Activated naive CD8-positive, alpha-beta T cell treated with anti-CD3 and anti-CD28 coated beads, Interleukin-2, amount 10 ng/mL, durations not matched to agents 7 days and 5 days (primary cell): Measurements from ENCODE around the gene TMIGD2. TPM values are rescaled to one million over a fixed set of nuclear protein-coding genes. Genes with fewer than 3 reads are reported as not detected.
A peak's percentile ranks its signal among the peaks of the same experiment; 100 is the strongest.
"Not testable (repeated sequence)": the region's sequence is repeated elsewhere in the genome, so short reads cannot be mapped to it uniquely, and the experiment has no call there.

Experiments
- ATAC-seq: fragments of 150-1000 bp; cut with Tn5 transposase; one replicate; pipeline ENCODE4 v1.10.0; 2021; ENCODE audit warnings: low read depth, moderate library complexity
- POLR2A ChIA-PET: fragments of 350-600 bp; sonication (Branson Sonifier 250); formaldehyde crosslinking; loops from one replicate; lab custom pipeline; 2021; ENCODE audit warnings: antibody characterized with exemption; lab: Charles Lee
- DNase-seq: peaks from one replicate; pipeline ENCODE4 v3.0.0; 2021
- H3K27ac Mint-ChIP-seq: one replicate; pipeline ENCODE4 v1.8.0; 2022; ENCODE audit warnings: mild to moderate bottlenecking, mixed read lengths
- H3K27me3 Mint-ChIP-seq: one replicate; pipeline ENCODE4 v1.8.0; 2022; ENCODE audit warnings: mild to moderate bottlenecking, moderate library complexity, mixed read lengths
- H3K36me3 Mint-ChIP-seq: one replicate; pipeline ENCODE4 v1.8.0; 2021; ENCODE audit warnings: mild to moderate bottlenecking, mixed read lengths
- H3K4me1 Mint-ChIP-seq: one replicate; pipeline ENCODE4 v1.8.0; 2021; ENCODE audit warnings: mixed read lengths
- H3K4me3 Mint-ChIP-seq: one replicate; pipeline ENCODE4 v1.8.0; 2022; ENCODE audit warnings: mild to moderate bottlenecking, moderate library complexity, mixed read lengths
- H3K9me3 Mint-ChIP-seq: one replicate; pipeline ENCODE4 v1.8.0; 2021; ENCODE audit warnings: mixed read lengths
- total RNA-seq, 2 experiments: library from RNA; stranded (reverse); gene quantifications; one replicate each; pipeline ENCODE4 v1.2.3, GENCODE V29; 2021

The TMIGD2 gene
- total RNA-seq, 2 experiments from 2014 or later = 49.3 to 50.5 TPM

DNA sequence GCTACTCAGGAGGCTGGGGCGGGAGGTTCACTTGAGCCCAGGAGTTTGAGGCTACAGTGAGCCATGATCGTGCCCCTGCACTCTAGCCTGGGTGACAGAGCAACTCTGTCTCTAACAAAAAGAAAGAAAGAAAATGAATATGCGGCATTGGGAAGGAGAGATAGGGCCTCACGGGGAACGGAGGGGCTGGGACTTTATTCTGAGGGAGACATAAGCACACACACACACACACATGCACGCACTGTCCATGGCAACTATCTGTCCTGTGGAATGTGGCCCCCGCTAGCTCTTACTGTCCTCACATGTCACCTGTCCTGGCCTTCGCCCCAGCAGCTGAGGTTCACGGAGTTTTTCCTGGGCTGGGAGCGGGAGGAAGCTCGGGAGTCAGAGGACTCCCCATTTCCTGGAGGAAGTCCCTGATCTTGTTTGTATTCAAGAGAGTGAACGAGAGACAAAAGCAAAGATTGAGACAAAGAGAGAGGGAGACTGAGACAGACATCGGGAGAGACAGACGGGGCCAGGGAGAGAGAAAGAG is 35.8 kb upstream of the TMIGD2 start:
- H3K27me3 Mint-ChIP-seq = no peaks in the 10 kb centered on the region
- peaks cover 11% of the 10 kb centered on the region for H3K9me3 Mint-ChIP-seq
- DNase-seq = no peak
- H3K27ac Mint-ChIP-seq = peak overlapping the region; percentile 97
- H3K4me1 Mint-ChIP-seq = peaks cover 22% of the 10 kb centered on the region
- peak overlapping the region; percentile 95 for H3K4me3 Mint-ChIP-seq
- POLR2A ChIA-PET = interaction anchor here (0.8 to 1.8 kb wide), 2 partner anchors 10 to 33 kb away, joined by 3 to 4 read pairs; partner anchors contain the start of gene FSD1
- H3K36me3 Mint-ChIP-seq = peaks cover 18% of the 10 kb centered on the region
- no peak for ATAC-seq

DNA sequence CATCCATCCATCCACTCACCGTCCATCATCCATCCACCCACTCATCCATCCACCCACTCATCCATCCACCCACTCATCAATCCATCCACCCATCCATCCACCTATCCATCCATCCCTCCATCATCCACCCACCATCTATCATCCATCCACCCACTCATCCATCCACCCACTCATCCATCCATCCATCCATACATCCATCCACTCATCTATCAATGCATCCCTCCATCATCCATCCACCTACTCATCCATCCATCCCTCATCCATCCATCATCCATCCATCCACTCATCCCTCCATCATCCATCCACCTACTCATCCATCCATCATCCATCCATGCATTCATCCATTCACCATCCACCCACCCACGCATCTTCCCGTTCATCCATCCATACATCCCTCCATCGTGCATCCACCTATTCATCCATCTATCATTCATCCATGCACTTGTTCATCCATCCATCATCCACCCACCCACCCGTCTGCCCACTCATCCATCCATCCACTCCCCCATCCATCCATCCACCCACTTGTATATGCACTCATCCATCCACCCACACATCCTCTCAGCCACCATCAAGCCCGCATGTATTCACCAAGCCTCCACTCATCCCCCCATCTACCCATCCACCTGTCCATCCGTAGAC is 32.9 kb upstream of the TMIGD2 start:
- peaks cover 19% of the 10 kb centered on the region for H3K4me1 Mint-ChIP-seq
- no peak for ATAC-seq
- H3K27ac Mint-ChIP-seq = no peak overlapping the region
- H3K27me3 Mint-ChIP-seq = no peaks in the 10 kb centered on the region
- H3K36me3 Mint-ChIP-seq = peaks cover 18% of the 10 kb centered on the region
- no peak overlapping the region for H3K4me3 Mint-ChIP-seq
- POLR2A ChIA-PET = no interaction called here
- DNase-seq = no peak
- H3K9me3 Mint-ChIP-seq = peaks cover 11% of the 10 kb centered on the region

DNA sequence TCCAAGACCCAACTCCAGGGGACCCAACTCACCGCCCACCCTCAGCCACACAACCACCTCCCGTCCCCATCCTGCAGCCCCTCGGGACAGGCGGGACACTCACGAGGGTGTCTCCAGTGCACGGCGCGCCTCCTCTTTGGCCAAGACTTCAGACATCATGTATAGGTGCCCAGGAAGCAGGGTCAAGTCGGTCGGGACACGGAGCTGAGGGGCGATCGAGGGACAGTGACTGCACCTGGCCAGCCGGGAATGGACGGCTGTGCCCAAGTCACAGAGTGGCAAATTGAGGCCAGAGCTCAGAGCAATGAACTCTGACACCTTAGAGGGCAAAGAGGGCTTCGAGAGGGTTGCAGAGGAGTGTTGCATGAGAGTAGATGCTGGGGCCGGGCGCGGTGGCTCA is 27.7 kb upstream of the TMIGD2 start:
- POLR2A ChIA-PET = interaction anchor here (4.1 kb wide), 1 partner anchor 14 kb away, joined by 30 read pairs; the partner anchor contains the start of gene MPND
- no peak for DNase-seq
- Mint-ChIP-seq H3K9me3 (peaks cover 5% of the 10 kb centered on the region), H3K4me3 (peak overlapping the region; percentile 19), H3K27me3 (no peaks in the 10 kb centered on the region), H3K27ac (no peak overlapping the region), H3K4me1 (peaks cover 22% of the 10 kb centered on the region), H3K36me3 (peaks cover 8% of the 10 kb centered on the region)
- ATAC-seq = no peak

DNA sequence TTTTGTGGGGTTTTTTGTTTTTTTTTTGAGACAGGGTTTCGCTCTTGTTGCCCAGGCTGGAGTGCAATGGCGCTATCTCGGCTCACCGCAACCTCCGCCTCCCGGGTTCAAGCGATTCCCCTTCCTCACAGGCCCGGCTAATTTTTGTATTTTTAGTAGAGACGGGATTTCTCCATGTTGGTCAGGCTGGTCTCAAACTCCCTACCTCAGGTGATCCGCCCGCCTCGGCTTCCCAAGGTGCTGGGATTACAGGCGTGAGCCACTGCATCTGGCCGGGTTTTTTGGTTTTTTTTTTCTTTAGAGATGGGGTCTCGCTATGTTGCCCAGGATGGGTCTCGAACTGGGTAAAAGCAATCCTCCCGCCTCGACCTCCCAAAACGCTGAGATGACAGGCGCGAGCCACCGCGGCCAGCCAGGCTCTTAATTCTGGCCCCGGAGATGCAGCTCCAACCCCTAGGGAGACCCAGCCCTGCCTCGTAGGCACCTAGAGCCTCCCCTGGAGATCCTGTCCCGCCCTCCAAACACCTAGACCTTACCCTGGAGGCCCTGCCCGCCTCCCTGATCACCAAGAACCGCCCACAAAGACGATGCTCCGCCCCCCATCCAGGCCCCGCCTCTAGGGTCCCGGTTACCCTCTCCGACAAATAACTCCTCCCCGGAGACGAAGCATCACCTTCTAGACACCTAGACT is 26.9 kb upstream of the TMIGD2 start:
- H3K36me3 Mint-ChIP-seq, H3K27me3 Mint-ChIP-seq, H3K9me3 Mint-ChIP-seq, ATAC-seq: not testable (repeated sequence)
- peak; percentile 51 for DNase-seq
- Mint-ChIP-seq H3K4me1 (peaks cover 20% of the 10 kb centered on the region), H3K4me3 (peak overlapping the region; percentile 86), H3K27ac (peak overlapping the region; percentile 86)
- POLR2A ChIA-PET = interaction anchor here (1.9 to 4.1 kb wide), 2 partner anchors 14 to 25 kb away, joined by 8 to 30 read pairs; partner anchors contain the start of genes FSD1 and MPND

DNA sequence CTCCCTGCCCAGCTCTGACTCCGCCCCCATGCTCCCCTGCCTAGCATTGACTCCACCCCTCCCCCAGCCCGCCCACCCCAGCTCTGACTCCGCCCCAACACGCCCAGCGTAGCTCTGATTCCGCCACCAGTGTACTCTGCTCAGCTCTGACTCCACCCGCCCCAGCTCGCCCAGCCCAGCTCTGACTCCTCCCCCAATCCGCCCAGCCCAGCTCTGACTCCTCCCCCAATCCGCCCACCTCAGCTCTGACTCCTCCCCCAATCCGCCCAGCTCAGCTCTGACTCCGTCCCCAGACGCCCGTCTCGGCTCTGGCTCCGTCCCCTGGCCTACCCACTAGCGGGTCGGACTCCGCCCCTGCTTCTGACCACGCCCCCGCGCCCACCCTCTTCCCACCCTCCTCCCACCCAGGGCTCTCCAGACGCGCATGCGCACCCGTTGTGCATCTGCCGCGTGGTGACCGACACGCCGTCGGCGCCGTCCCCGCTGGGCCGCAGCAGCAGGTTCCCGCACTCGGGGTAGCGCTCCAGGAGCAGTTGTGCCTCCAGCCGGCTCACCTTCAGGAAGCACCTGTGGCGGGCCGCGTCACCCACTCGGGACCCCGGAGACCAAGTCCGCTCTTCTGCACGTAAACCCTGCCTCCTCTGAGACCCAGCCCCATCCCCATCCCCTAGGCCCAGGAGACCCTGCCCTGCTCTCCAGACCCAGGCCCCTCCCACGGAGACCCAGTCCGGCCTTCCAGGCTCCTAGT is 26.2 kb upstream of the TMIGD2 start:
- Mint-ChIP-seq H3K4me3 (peak overlapping the region; percentile 86), H3K27me3 (no peaks in the 10 kb centered on the region), H3K27ac (peak overlapping the region; percentile 89), H3K4me1 (peaks cover 20% of the 10 kb centered on the region), H3K9me3 (no peaks in the 10 kb centered on the region), H3K36me3 (peaks cover 4% of the 10 kb centered on the region)
- POLR2A ChIA-PET = interaction anchor here (0.9 to 4.1 kb wide), 6 partner anchors 15 to 143 kb away, joined by 3 to 30 read pairs (median 6); partner anchors contain the start of genes CHAF1A, FSD1, MPND and TMIGD2
- peak; percentile 96 for DNase-seq
- ATAC-seq = peak; percentile 80

DNA sequence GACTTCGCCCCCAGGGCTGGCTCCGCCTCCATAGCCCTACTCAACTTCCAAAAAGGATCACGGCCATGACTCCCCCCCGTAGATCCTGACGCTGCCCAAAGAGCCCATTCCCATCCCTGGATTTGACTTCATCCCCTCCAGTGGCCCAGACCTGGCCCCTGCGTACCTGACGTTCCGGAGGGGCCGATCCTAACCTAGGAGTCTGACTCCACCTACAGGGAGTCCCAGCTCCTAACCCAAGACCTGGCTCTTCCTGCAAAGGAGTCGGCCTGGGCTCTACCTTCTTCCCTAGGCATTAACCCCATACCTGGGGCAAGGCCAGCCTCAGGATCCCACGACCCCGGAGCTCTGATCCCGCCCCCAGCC is 25.7 kb upstream of the TMIGD2 start:
- no peaks in the 10 kb centered on the region for H3K9me3 Mint-ChIP-seq
- ATAC-seq (peak; percentile 15), DNase-seq (no peak)
- no peaks in the 10 kb centered on the region for H3K27me3 Mint-ChIP-seq
- peak overlapping the region; percentile 89 for H3K27ac Mint-ChIP-seq
- peak overlapping the region; percentile 86 for H3K4me3 Mint-ChIP-seq
- POLR2A ChIA-PET = interaction anchor here (0.9 to 4.1 kb wide), 6 partner anchors 16 to 143 kb away, joined by 3 to 30 read pairs (median 6); partner anchors contain the start of genes CHAF1A, FSD1, MPND and TMIGD2
- H3K4me1 Mint-ChIP-seq = peaks cover 20% of the 10 kb centered on the region
- H3K36me3 Mint-ChIP-seq = peaks cover 4% of the 10 kb centered on the region

DNA sequence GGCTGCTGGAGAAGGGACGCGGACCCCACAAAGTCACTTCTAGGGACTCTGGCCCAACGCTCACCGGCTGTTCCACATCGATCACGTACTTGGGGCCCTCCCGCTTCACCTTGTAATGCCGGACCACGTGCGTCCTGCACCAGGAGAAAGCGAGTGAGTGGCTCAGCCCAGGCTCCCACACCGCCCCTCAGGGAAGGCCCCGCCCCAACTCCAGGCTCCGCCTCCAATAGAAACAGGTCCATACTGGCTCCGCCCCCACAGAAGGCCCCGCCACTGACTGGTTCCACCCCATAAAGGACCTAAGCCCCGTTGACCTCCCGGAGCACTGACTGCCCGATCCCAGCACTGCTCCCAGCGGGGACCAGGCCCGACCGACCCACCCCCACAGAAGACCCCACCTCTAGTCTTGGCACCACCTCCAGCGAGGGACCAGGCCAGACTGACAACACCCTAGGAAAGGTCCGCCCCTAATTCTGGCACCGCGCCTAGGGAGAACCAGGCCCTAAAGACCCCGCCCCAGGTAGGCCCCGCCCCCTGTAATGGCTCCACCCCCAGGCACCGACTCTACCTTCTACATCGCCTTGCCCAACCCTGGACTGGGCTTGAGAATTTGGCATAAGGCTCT is 25.2 kb upstream of the TMIGD2 start:
- Mint-ChIP-seq H3K27ac (peak overlapping the region; percentile 89), H3K9me3 (no peaks in the 10 kb centered on the region), H3K27me3 (no peaks in the 10 kb centered on the region), H3K4me3 (peak overlapping the region; percentile 86), H3K36me3 (peaks cover 4% of the 10 kb centered on the region), H3K4me1 (peaks cover 20% of the 10 kb centered on the region)
- POLR2A ChIA-PET = interaction anchor here (0.9 to 4.1 kb wide), 6 partner anchors 16 to 144 kb away, joined by 3 to 30 read pairs (median 6); partner anchors contain the start of genes CHAF1A, FSD1, MPND and TMIGD2
- DNase-seq = peak; percentile 88
- ATAC-seq = peak; percentile 39

DNA sequence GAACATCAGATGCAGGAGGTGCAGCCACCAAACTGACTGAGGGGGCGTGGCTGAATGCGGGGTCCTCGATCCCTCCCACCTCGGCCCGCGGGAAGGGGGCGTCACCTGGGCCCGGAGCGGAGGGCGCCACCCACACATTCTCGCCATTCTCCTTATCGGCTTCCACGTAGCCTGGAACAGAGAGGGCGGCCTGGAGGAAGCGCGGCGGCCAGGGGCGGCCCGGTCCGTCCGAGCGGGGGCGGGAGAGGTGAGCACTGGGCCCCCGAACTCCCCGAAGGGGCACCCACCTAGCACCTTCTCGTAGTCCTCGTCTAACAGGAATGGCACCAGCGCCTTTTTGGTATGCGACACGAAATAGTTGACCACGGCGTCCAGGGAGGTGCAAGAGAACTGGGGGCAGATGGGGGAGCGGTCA is 24.7 kb upstream of the TMIGD2 start:
- H3K4me3 Mint-ChIP-seq = peak overlapping the region; percentile 86
- H3K36me3 Mint-ChIP-seq = peaks cover 4% of the 10 kb centered on the region
- peaks cover 20% of the 10 kb centered on the region for H3K4me1 Mint-ChIP-seq
- POLR2A ChIA-PET = no interaction called here
- ATAC-seq (no peak), DNase-seq (no peak)
- H3K9me3 Mint-ChIP-seq = no peaks in the 10 kb centered on the region
- no peaks in the 10 kb centered on the region for H3K27me3 Mint-ChIP-seq
- H3K27ac Mint-ChIP-seq = no peak overlapping the region

DNA sequence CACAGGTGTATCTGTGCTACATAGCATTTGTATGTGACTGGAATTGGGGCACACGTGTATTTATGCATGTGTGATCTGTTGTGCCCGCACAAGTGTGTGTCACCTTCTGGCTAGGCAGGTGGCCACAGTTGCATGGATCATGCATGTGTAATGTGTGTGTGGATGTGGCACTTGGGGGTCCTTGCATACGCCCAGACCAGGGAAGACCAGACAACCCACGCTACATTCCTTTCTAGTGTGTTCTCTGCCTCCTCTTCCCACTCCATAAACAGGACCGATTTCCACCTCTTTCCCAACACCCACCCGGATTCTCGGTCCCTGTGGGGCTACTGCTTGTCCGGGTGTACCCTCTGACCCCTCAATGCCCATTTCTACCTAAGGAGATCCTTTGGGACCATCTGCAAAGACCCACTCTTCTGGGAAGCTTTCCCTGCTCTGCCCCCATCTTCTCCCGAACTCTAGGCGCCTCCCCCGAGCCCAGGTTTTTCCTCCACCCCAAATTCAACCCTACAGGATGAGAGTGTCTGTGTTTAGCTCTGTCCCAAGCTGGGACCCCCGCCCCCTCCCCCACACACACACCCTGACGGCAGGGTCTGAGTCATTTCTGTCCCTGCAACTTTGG is 24.1 kb upstream of the TMIGD2 start:
- Mint-ChIP-seq H3K27me3 (no peaks in the 10 kb centered on the region), H3K9me3 (no peaks in the 10 kb centered on the region), H3K36me3 (peaks cover 4% of the 10 kb centered on the region), H3K4me3 (peak overlapping the region; percentile 11), H3K4me1 (peaks cover 20% of the 10 kb centered on the region), H3K27ac (no peak overlapping the region)
- POLR2A ChIA-PET = no interaction called here
- no peak for DNase-seq
- ATAC-seq = no peak

DNA sequence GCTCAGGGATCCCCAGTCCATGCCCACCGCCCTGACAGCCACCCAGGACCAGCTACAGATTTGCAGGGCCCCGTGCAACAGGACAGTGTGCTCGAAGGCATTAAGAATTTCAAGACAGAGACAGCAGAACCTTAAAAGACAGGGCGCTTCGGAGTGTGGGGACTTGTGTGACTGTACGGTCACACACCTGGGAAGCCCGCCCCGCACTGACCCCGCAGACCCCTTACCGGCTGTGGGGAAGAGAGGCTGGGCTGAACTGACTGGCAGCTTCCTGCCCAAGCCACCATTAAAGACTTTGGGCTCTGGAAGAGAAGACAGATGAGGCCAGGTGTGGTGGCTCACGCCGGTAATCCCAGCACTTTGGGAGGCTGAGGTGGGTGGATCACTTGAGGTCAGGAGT is 22.0 kb upstream of the TMIGD2 start:
- POLR2A ChIA-PET = interaction anchor here (1.1 to 1.5 kb wide), 2 partner anchors 18 to 20 kb away, joined by 3 to 5 read pairs; partner anchors contain the start of gene FSD1
- no peak overlapping the region for H3K4me3 Mint-ChIP-seq
- DNase-seq = no peak
- H3K36me3 Mint-ChIP-seq = peaks cover 18% of the 10 kb centered on the region
- H3K9me3 Mint-ChIP-seq = peaks cover 15% of the 10 kb centered on the region
- H3K27me3 Mint-ChIP-seq = no peaks in the 10 kb centered on the region
- no peak overlapping the region for H3K27ac Mint-ChIP-seq
- no peak for ATAC-seq
- H3K4me1 Mint-ChIP-seq = peaks cover 15% of the 10 kb centered on the region

DNA sequence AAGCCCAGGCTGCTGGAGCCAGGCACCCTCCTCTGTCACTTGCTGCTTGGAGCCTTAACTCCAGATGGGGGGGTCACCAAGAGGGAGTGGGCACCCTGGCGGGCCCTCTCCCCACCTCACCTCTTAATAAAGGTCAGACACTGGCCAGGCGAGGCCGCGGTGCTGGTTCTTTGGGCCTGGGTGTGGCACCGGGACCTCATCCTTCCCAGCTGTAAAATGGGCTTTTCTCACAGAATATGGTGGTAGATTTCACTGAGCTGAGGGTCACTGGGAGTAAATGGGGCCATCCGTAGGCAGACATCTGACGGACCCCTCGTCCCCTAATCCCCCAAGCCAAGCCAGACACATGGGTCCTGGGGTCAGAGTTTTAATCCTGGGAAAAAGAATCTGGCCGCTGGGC is 21.5 kb upstream of the TMIGD2 start:
- Mint-ChIP-seq H3K27me3 (no peaks in the 10 kb centered on the region), H3K36me3 (peaks cover 23% of the 10 kb centered on the region), H3K4me1 (peaks cover 15% of the 10 kb centered on the region), H3K27ac (no peak overlapping the region), H3K4me3 (no peak overlapping the region), H3K9me3 (peaks cover 18% of the 10 kb centered on the region)
- ATAC-seq (no peak), DNase-seq (no peak)
- POLR2A ChIA-PET = interaction anchor here (1.1 kb wide), 1 partner anchor 19 kb away, joined by 3 read pairs; no protein-coding TSS in a partner anchor
